HG03442 (cell line): ENCODE measurements around the gene IFT80.

Experiments used
- ATAC-seq: cut with Tn5 transposase; IDR thresholded peaks from one replicate; pipeline ENCODE4 v1.9.1; 2021; ENCODE audit warnings: mild to moderate bottlenecking, moderate library complexity; ENCODE audit not compliant: unreplicated experiment

Gene IFT80

DNA sequence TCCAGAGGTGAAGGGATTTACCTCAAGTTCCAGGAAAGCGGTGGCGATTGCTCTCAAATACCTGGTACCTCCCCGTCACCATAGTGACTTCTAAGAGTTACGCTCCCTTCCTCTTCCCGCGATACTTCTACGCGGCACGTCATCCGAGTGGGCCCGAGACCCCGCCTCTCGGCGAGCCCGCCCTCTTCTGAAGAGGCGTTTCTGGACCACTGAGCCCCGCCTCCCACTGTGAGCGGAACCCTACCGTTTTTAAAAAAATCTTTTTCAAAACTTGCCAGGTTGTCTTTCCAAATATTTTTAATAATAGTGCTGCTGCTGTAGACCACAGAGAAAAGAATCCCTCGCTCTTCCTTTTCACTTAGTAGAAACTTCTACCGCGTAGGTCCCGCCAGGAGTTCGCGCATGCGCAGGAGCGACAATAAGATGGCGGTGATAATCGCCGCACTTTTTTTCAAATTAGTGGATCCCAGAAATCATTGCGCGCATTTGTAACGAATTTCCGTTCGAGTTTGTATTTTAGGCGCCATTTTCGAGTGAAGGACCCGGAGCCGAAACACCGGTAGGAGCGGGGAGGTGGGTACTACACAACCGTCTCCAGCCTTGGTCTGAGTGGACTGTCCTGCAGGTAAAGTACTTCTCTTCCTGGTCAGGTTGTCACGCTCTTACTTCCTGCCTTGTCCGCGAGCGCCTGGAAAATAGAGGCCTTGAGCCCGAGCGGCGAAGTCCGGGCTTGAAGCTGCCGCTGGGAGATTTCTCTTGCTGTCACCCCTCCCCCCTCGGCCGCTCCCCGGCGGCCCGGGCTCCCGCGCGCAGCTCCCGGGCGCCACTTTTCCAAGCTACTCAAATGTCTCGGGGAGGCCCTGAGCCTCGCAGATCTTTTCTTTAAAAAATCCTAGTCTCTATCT is at the start of gene IFT80, which contains the start of gene SMC4:
TSS of gene IFT80 (minus strand) at position 101 of the 905 bp plus-strand sequence. CDS start 14,625 bp downstream, outside the sequence.
TSS of gene SMC4 (plus strand) at position 526 of the 905 bp plus-strand sequence. CDS start 1,177 bp downstream, outside the sequence.
- peak; percentile 93 for ATAC-seq

DNA sequence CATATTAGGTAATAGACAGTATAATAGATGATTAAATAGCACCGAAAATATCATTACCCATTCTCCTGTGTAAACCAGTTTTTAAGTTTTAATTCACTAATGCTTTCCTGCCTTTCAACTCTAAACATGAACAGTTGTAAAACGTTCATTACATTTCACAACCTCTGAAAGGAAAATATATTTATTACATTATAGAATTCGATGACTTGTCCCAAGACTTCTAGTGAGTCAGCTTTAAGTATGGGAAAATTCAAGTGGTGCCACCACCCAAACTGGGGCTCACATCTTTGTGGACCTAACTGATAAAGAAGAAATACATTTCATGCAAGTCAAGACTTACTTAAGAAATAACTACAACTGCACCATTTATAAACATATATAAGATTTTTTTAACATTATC is 48.5 kb upstream of the IFT80 start:
- ATAC-seq = no peak

DNA sequence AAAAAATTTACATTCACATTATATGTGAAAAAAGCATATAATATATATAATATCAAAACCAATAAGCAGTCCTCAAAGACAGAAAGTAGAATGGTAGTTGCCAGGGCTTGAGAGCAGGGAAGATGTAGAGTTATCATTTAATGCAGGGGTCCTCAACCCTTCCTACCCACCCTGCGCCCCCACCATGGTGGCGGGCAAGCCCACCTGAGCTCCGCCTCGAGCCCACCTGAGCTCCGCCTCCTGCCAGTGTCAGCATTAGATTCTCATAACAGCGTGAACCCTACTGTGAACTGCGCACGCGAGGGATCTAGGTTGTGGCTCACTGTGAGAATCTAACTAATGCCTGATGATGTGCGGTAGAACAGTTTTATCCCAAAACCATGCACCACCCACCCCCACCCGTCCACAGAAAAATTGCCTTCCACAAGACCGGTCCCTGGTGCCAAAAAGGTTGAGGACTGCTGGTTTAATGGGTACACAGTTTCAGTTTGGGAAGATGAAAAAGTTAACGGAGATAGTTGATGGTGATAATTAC is 47.6 kb upstream of the IFT80 start:
- no peak for ATAC-seq

DNA sequence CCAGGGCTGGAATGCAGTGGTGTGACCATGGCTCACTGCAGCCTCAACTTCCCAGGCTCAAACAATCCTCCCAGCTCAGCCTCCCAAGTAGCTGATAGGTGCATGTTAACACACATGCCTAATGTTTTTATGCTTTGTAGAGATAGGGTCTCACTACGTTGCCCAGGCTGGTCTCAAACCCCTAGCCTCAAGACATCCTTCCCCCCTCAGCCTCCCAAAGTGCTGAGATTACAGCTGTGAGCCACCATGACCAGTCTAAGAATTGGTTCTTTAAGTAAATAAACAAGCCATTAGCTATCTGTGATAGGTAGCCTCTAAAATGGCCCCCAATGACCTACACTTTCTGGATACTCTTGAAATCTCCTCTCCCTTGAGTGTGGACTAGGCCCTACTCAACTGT is 46.8 kb upstream of the IFT80 start:
- ATAC-seq = no peak

DNA sequence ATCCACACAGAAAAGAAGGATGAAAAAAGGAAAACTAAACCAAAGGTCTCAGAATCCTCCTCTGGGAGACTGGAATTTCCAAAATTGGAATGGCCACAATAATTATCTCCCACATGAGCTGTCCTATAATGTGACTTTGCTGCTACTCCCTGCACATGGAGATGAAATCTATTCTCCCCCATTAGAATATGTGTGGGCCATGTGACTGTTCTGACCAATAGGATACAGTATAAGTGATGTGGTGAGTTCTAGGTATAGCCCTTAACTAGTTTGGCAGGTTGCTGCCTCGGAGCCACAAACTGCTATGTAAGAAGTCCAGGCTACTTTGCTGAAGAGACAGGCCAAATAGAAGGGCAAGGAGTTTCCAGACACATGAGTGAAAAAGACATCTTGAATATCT is 45.4 kb upstream of the IFT80 start:
- no peak for ATAC-seq

DNA sequence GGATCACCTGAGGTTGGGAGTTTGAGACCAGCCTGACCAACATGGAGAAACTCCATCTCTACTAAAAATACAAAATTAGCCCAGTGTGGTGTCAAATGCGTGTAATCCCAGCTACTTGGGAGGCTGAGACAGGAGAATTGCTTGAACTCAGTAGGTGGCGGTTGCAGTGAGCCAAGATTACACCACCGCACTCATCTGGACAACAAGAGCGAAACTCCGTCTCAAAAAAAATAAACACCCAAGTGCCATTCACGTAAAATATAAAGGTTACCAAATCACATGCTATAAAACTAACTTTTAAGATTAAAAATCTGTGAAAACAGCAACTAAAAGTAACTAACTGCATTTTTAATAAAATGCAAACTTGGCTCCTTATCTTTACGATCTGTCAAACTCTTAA is 41.7 kb upstream of the IFT80 start:
- ATAC-seq = no peak

DNA sequence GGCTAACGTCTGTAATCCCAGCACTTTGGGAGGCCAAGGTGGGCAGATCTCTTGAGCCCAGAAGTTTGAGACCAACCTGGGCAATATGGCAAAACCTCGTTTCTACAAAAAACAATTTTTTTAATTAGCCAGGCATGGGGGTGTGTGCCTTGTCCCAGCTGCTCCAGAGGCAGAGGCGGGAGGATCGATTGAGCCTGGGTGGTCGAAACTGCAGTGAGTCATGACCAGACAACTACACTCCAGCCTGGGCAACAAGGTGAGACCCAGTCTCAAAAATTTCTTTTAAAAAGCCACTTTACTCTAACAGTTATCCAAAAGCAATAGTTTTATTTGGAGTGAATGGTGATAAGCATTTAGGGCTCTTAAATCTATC is 38.0 kb upstream of the IFT80 start:
- ATAC-seq = no peak

DNA sequence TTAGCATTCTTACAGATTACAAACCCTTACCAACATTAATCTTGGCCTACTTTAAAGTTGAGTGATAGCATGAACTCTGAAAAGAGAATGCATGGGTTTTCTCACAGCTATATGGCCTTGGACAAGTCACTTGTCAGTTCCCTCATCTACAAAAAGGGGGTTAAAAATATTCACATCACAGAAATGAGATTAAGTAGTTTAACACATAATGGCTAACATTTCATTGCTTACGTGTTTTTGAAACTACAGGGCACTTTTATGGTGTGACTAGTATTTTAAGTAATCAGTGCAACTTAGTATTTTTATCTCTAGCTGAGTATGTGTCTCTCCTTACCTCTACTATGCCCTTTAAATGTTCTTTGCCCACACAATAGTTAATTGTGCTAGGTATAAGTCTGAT is 36.7 kb upstream of the IFT80 start:
- ATAC-seq = no peak

DNA sequence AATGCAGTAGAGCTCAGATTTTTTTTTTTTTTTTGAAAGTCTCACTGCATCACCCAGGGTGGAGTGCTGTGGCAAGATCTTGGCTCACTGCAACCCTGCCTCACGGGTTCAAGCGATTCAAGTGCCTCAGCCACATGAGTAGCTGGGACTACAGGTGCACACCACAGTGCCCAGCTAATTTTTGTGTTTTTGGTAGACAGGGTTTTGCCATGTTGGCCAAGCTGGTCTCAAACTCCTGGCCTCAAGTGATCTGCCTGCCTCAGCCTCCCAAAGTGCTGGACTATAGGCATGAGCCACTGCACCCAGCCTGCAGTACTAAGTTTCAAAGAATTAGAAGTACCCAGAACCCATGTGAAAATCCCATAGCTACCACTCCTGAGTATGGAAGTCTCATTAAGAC is 36.1 kb upstream of the IFT80 start:
- ATAC-seq = no peak

DNA sequence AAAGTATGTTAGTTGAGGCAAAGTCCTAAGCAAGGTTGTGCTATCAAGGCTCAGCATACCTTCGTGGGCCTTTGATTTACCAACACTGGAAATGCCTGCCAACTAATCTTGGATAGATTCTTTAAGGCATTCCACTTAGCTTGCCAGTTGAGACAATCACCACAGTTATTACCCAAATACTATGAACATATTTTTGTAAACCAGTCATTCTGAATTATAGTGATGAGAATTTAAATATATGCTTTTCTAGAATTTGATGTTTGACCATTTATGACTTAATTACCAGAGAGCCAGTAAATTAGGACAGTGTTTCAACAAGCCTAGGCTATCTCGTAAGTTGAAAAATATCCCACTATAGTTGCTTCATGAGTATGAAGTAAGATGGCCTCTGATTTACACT is 35.0 kb upstream of the IFT80 start:
- no peak for ATAC-seq

DNA sequence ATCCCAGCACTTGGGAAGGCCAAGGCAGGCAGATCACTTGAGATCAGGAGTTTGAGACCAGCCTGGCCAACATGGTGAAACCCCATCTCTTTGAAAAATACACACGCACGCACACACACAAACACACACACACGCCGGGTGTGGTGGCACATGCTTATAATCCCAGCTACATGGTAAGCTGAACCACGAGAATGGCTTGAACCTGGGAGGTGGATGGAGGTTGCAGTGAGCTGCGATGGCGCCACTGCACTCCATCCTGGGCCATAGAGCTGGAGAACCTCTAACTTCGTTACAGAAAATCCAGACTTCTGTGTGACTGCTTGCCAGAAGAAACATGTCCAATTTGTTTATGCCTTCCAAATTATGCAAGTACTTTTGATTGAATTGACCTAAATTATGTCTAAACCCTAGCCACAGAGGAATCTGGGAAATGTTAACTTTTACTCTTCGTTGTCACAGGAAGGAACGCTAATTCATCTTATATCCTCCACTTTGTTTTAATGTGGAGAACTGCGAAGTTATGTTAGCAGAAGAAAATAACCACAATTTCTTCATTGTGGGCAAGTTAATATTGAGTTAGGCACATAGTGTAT is 28.9 kb upstream of the IFT80 start:
- no peak for ATAC-seq

DNA sequence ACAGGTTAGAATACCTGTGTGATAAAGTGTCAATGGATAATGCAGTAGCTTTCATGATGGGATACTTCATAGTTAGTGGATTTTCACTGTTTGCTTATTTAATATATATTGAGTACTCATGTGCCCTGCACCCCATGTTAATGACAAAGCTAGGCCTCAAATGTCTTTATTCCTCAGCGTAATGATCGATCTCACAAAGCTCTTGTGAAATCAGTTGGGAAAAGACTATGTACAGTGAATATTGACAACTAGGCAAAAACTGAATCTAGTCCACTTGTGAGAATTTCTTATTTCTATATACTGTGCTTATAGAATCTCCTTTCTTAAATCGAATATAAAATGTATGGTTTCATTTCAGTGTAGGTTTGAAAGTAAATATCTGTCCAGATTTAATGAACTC is 18.3 kb upstream of the IFT80 start:
- ATAC-seq = no peak

DNA sequence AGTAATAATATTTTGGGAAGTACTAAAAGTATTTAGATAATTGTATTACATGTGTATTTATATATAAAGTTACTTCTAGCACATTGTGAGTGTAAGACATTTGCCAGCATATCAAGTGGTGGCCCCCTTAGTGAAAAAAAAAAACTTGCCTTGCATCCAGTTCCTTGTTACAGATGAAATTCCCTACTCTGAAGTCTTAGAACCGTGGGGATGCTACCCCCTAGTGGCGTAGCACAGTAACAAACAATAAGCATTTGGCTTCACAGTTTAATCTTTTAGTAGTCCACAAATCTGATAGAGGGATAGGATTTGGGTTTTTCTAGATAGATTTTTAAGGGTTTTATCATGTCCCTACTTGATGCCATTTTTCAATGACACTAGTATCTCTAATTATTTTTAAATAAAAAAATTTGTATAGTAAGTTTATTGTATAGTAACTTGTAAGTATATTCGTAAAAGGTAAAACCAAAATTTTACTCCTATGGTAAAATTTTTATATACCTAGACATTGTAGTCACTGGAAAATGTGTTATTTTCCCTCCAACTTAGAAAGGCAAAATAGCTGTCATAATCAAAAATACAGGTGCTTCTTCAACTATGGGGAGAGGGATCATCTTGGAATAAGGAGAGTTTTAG is 14.7 kb upstream of the IFT80 start:
- ATAC-seq = peak; percentile 85

DNA sequence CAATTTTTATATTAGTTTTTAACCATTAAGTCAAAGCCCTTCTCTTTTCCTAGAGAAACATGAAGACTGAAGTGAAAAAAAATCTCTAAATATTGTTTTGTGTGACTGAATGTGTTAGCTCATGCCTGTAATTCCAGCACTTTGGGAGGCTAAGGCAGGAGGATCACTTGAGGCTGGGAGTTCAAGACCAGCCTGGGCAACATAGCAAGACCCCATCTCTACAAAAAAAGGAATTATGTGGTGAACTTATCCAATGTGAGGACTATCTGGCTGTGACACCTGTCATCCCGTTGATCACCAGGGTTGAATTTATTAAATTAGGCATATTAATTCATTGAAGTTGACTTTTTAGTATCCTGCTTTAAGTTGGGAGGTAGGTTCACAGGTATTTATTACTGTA is 13.5 kb upstream of the IFT80 start:
- ATAC-seq = no peak

DNA sequence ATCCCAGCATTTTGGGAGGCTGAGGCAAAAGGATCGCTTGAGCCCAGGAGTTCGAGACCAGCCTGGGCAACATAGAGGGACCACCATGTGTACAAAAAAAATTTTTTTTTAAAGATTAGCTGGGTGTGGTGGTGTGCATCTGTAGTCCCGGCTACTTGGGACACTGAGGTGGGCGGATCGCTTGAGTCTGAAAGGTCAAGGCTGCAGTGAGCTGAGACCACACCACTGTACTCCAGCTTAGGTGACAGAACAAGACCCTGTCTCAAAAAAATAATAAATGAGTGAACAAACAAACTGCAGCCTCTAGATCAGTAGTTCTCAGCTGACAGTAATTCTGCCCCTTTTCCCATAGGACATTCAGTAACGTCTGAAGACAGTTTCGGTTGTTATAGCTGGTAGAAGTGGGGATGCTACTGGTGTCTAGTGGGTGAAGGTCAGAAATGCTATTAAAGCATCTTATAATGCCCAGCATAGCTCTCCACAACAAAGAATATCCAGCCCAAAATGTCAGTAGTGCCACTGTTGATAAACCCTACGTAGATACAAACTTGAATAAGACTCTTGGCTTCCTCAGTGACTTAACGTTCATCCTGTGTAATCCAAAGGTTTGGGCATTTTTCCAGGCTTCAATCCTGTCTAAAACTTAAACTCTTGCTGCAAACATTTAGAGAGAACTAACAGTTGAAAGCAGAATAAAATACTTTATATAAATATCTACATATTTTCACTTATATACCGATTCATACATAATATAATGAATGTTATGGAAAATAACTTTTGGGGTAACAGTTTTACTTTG is 11.0 kb upstream of the IFT80 start:
- no peak for ATAC-seq

DNA sequence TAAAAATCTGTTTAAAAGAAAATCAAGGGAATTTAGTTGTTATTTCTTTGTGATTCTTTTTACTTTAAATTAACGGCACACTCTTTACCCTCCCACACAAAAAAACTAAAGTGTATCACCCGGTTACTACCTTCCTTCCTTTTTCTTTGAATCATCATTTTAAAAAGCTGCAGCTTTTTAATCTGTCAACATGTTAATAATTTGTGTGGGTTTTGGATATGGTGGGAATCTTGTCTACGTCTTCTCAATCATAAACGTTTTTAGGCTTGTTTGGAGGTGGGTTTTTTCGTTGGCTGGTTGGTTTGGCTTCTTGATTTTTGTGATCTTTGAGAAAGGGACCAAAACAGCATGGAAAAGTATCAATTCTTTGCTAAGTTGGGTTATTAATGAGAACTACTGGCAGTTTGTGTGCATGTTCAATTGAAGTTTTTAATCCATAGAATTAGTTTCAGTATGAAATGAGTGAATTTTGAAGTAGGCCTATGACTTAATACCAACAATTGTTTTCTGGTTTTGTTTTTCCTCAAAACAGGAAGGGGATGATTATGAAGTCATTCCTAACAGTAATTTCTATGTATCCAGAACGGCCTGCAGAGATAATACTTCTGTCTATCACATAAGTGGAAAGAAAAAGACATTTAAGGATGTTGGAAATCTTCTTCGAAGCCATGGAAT is 4.9 kb upstream of the IFT80 start:
- ATAC-seq = no peak

DNA sequence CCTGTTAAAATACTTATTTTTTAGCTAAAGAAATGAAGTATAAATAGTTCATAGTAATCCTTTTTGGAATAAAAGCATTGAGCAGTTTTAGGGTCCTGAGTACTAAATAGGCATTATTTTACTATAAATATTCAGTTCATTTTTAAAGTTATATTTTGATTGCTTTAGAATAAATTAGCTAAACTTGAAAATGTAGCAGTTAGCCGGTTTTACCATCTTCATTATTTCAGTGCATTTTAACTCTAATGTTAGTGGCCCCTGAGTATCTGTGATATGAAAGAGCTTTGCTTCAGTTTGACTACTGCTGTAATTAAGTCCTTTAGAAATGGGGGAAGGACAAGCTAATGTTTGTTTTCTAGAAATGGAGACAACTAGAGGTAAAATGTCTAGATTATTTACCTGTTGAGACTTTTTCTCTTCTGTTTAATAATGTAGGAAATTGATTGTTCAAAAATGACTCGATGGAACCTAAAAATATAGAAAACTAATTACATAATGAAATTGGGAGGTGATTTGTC is 4.1 kb upstream of the IFT80 start:
- no peak for ATAC-seq

DNA sequence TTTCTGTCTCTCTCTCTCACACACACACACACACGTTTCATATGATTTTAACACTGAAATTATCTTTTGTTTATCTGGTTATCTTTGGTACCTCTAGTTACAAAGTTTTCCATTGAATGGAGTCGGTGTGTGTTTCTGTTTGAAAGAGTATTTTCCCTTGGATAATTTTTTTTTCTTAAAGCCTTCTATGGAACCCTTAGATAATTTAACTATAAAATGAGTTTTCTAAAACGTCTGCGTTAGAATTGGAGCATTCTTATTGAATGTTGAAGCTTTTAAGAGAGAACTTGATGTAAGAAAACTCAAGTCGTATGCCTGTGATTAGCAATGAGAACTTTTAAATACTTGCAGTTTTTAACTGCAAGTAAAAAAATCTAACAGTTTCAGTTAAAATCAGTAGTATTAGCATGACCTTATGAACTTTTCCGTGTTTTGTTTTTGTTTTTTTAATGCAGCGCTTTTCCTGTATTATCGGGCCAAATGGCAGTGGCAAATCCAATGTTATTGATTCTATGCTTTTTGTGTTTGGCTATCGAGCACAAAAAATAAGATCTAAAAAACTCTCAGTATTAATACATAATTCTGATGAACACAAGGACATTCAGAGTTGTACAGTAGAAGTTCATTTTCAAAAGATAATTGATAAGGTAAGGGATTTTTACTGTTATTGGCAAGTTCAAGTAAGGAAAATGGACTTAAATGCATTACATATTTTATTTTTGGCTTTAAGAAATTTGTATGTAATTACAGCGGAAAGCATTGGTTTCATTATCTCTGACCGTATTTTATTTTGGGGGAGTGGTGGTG is 3.4 kb upstream of the IFT80 start:
- ATAC-seq = no peak
